Measurements from ENCODE around the gene CCDC181.

CCDC181 gene

GRCh38 chr1:169427081-169427641 lies at the start of gene CCDC181:
Gene CCDC181, minus strand, starts transcription at chr1:169427474. Its CDS starts 2,547 bp downstream, at chr1:169424927.
- DNase-seq, result peak; percentile 2 to 4
- TF ChIP-seq POLR2A (IDR thresholded peaks at IDR 0.05; ENCODE audit: low read length), result no peak
- TF ChIP-seq GATA1 (IDR thresholded peaks at IDR 0.05; ENCODE audit: low read depth, low read length), result no peak

GRCh38 chr1:169475806-169476387 lies 48.6 kb upstream of the CCDC181 start:
- TF ChIP-seq POLR2A (IDR thresholded peaks at IDR 0.05; ENCODE audit: low read length), result no peak
- no peak for TF ChIP-seq GATA1 (IDR thresholded peaks at IDR 0.05; ENCODE audit: low read depth, low read length)
- no peak for DNase-seq

- TF ChIP-seq GATA1 (IDR thresholded peaks at IDR 0.05; ENCODE audit: low read depth, low read length) (no peak), POLR2A (IDR thresholded peaks at IDR 0.05; ENCODE audit: low read length) (no peak)
- DNase-seq, result no peak
Measured at GRCh38 chr1:169474302-169474995, 47.2 kb upstream of the CCDC181 start.

- no peak for DNase-seq
- TF ChIP-seq GATA1 (IDR thresholded peaks at IDR 0.05; ENCODE audit: low read depth, low read length), result no peak
- TF ChIP-seq POLR2A (IDR thresholded peaks at IDR 0.05; ENCODE audit: low read length), result no peak
Measured at GRCh38 chr1:169473347-169473746, 46.1 kb upstream of the CCDC181 start.

GRCh38 chr1:169472738-169473137 lies 45.5 kb upstream of the CCDC181 start:
- DNase-seq, result no peak
- TF ChIP-seq GATA1 (IDR thresholded peaks at IDR 0.05; ENCODE audit: low read depth, low read length) (no peak), POLR2A (IDR thresholded peaks at IDR 0.05; ENCODE audit: low read length) (no peak)

- TF ChIP-seq GATA1 (IDR thresholded peaks at IDR 0.05; ENCODE audit: low read depth, low read length) (no peak), POLR2A (IDR thresholded peaks at IDR 0.05; ENCODE audit: low read length) (no peak)
- no peak for DNase-seq
Measured at GRCh38 chr1:169468982-169469381, 41.7 kb upstream of the CCDC181 start.

- TF ChIP-seq POLR2A (IDR thresholded peaks at IDR 0.05; ENCODE audit: low read length), result no peak
- TF ChIP-seq GATA1 (IDR thresholded peaks at IDR 0.05; ENCODE audit: low read depth, low read length), result no peak
- peak; percentile 40 to 55 for DNase-seq
Measured at GRCh38 chr1:169466259-169467230, 39.3 kb upstream of the CCDC181 start.

- TF ChIP-seq GATA1 (IDR thresholded peaks at IDR 0.05; ENCODE audit: low read depth, low read length) (no peak), POLR2A (IDR thresholded peaks at IDR 0.05; ENCODE audit: low read length) (no peak)
- peak in 1 of 2 experiments; percentile 5 for DNase-seq
Measured at GRCh38 chr1:169465281-169465680, 38.0 kb upstream of the CCDC181 start.

GRCh38 chr1:169462385-169462784 lies 35.1 kb upstream of the CCDC181 start:
- TF ChIP-seq GATA1 (IDR thresholded peaks at IDR 0.05; ENCODE audit: low read depth, low read length), result no peak
- no peak for TF ChIP-seq POLR2A (IDR thresholded peaks at IDR 0.05; ENCODE audit: low read length)
- no peak for DNase-seq

- DNase-seq, result no peak
- TF ChIP-seq POLR2A (IDR thresholded peaks at IDR 0.05; ENCODE audit: low read length), result peak; percentile 2
- TF ChIP-seq GATA1 (IDR thresholded peaks at IDR 0.05; ENCODE audit: low read depth, low read length), result no peak
Measured at GRCh38 chr1:169461390-169462000, 34.2 kb upstream of the CCDC181 start.

GRCh38 chr1:169460191-169460833 lies 33.0 kb upstream of the CCDC181 start:
- DNase-seq, result peak; percentile 24 to 36

GRCh38 chr1:169457443-169457842 lies 30.2 kb upstream of the CCDC181 start:
- no peak for DNase-seq
- TF ChIP-seq POLR2A (IDR thresholded peaks at IDR 0.05; ENCODE audit: low read length), result no peak
- TF ChIP-seq GATA1 (IDR thresholded peaks at IDR 0.05; ENCODE audit: low read depth, low read length), result no peak

More at GRCh38 chr1:169460191-169460833, 33.0 kb upstream of the CCDC181 start:
- TF ChIP-seq GATA1 (IDR thresholded peaks at IDR 0.05; ENCODE audit: low read depth, low read length), result no peak
- TF ChIP-seq POLR2A (IDR thresholded peaks at IDR 0.05; ENCODE audit: low read length), result no peak

- DNase-seq, result no peak
- TF ChIP-seq POLR2A (IDR thresholded peaks at IDR 0.05; ENCODE audit: low read length), result no peak
- TF ChIP-seq GATA1 (IDR thresholded peaks at IDR 0.05; ENCODE audit: low read depth, low read length), result no peak
Measured at GRCh38 chr1:169456029-169456428, 28.8 kb upstream of the CCDC181 start.

All from erythroblast (primary cell).